ENCODE data around the gene TRIL.

TRIL gene

GRCh38 chr7:29005829-29006228 is 47.7 kb upstream of the TRIL start:
- Histone ChIP-seq H3K27ac (ENCODE audit: extremely low read depth, low read depth, low read length) (no peak overlapping the region), H3K36me3 (ENCODE audit: control insufficient read depth in 2 of 2, insufficient read depth in 1 of 2, low read length in 2 of 2) (no peaks in the 10 kb centered on the region), H3K4me1 (ENCODE audit: control insufficient read depth, insufficient read depth, low read length) (no peaks in the 10 kb centered on the region), H3K4me3 (ENCODE audit: low read depth, low read length) (no peak overlapping the region), H3K9me3 (ENCODE audit: control insufficient read depth, insufficient read depth, low read depth, low read length) (no peaks in the 10 kb centered on the region)
- POLR2A ChIA-PET = no interaction called here
- TF ChIP-seq ZNF112 (tag by site-specific recombination; IDR thresholded peaks at IDR 0.05) = 0 out of 2 replicates have a peak, but pooled peaks have one; percentile 45
- TF ChIP-seq SETDB1 (IDR thresholded peaks at IDR 0.05; ENCODE audit: insufficient read length, low read length) = peak; percentile 29
- TF ChIP-seq TRIM28 (IDR thresholded peaks at IDR 0.05; ENCODE audit: borderline replicate concordance, low read length) = peak; percentile 36; the same call in 1 of the 2 replicates
- no peak for TF ChIP-seq SCRT2 (tag by site-specific recombination; IDR thresholded peaks at IDR 0.05)
- CTCF ChIA-PET = interaction anchor here (0.7 kb wide), 1 partner anchor 33 kb away, joined by 3 read pairs; no protein-coding TSS in a partner anchor

- H3K36me3 ChIP-seq (ENCODE audit: control insufficient read depth in 2 of 2, insufficient read depth in 1 of 2, low read length in 2 of 2) = no peaks in the 10 kb centered on the region
- no peaks in the 10 kb centered on the region for H3K9me3 ChIP-seq (ENCODE audit: control insufficient read depth, insufficient read depth, low read depth, low read length)
- TF ChIP-seq KLF8 (tag by site-specific recombination; IDR thresholded peaks at IDR 0.05) (no peak), ZNF530 (tag by site-specific recombination; IDR thresholded peaks at IDR 0.05; ENCODE audit: low read depth) (no peak), ZBTB7A (tag by site-specific recombination; IDR thresholded peaks at IDR 0.05; ENCODE audit: low read depth) (no peak), ZNF354C (tag by site-specific recombination; IDR thresholded peaks at IDR 0.05; ENCODE audit: borderline replicate concordance, low read depth) (no peak), ZNF610 (tag by site-specific recombination; IDR thresholded peaks at IDR 0.05; ENCODE audit: borderline replicate concordance) (no peak), ZBTB10 (tag by site-specific recombination; IDR thresholded peaks at IDR 0.05) (no peak), ZFP37 (tag by site-specific recombination; IDR thresholded peaks at IDR 0.05) (no peak), ZIC2 (tag by site-specific recombination; IDR thresholded peaks at IDR 0.05) (no peak), ZNF114 (tag by site-specific recombination; IDR thresholded peaks at IDR 0.05) (no peak), ZNF521 (tag by site-specific recombination; IDR thresholded peaks at IDR 0.05) (no peak), ZNF214 (tag by site-specific recombination; IDR thresholded peaks at IDR 0.05; ENCODE audit: borderline replicate concordance) (no peak), ZNF670 (tag by site-specific recombination; IDR thresholded peaks at IDR 0.05; ENCODE audit: low read depth) (no peak), KLF16 (tag by site-specific recombination; IDR thresholded peaks at IDR 0.05) (no peak), ZNF677 (tag by site-specific recombination; IDR thresholded peaks at IDR 0.05) (no peak), ZNF37A (tag by site-specific recombination; IDR thresholded peaks at IDR 0.05) (no peak), PBX3 (CRISPR knock-in tag; IDR thresholded peaks at IDR 0.05) (no peak), KLF1 (tag by site-specific recombination; IDR thresholded peaks at IDR 0.05) (no peak)
- no peak overlapping the region for H3K27ac ChIP-seq (ENCODE audit: extremely low read depth, low read depth, low read length)
- H3K4me1 ChIP-seq (ENCODE audit: control insufficient read depth, insufficient read depth, low read length) = no peaks in the 10 kb centered on the region
- ChIA-PET CTCF (interaction anchor here (0.7 kb wide), 1 partner anchor 33 kb away, joined by 3 read pairs; no protein-coding TSS in a partner anchor), POLR2A (no interaction called here)
- no peak overlapping the region for H3K4me3 ChIP-seq (ENCODE audit: low read depth, low read length)
These were observed 47.3 kb upstream of the TRIL start for GRCh38 chr7:29005406-29005805.

Data from HEK293 (cell line).